HUES48 (cell line): ENCODE results near the gene CT47C1.
A peak's percentile ranks its signal among the peaks of the same experiment; 100 is the strongest.
"Not testable (repeated sequence)": the region's sequence is repeated elsewhere in the genome, so short reads cannot be mapped to it uniquely, and the experiment has no call there.

Source experiments
- H3K27ac ChIP-seq: one replicate; pipeline ENCODE4 v1.7.0; 2013; ENCODE audit warnings: low read depth, low read length, inconsistent platforms
- H3K27me3 ChIP-seq: 2 replicates; pipeline ENCODE4 v1.6.1; 2013; ENCODE audit warnings: mild to moderate bottlenecking, low read length; ENCODE audit not compliant: control insufficient read depth, insufficient read depth
- H3K36me3 ChIP-seq: 2 replicates; pipeline ENCODE4 v1.6.1; 2013; ENCODE audit warnings: low read length; ENCODE audit not compliant: control insufficient read depth, insufficient read depth
- H3K4me1 ChIP-seq: 2 replicates; pipeline ENCODE4 v1.6.1; 2013; ENCODE audit warnings: mild to moderate bottlenecking, low read length; ENCODE audit not compliant: control insufficient read depth, insufficient read depth
- H3K4me3 ChIP-seq: 2 replicates; pipeline ENCODE4 v1.5.1; 2013; ENCODE audit warnings: mild to moderate bottlenecking, low read depth, low read length
- H3K9ac ChIP-seq: 2 replicates; pipeline ENCODE4 v1.6.1; 2013; ENCODE audit warnings: mild to moderate bottlenecking, low read depth, low read length, moderate library complexity
- H3K9me3 ChIP-seq: 2 replicates; pipeline ENCODE4 v1.6.1; 2013; ENCODE audit warnings: low read length; ENCODE audit not compliant: control insufficient read depth, insufficient read depth

The CT47C1 gene

DNA sequence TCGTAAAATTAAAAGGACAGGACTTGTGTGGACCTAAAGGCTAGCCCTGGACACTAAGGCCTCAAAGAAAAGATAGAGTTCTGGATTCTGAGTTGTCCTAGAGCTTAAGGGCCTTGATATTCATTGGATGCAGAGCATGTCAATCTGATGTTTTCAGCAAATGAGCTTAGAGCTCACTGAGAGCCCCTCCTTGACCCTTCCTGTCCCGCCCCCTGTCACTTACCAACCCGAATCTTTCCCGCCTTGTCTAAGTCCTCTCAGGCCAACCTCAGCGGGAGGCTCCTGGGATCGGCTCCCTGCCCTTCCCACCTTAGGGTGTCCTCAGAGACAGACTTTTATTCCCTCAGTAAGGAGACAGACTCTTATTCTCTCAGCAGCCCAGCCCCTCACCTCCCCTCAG, at the start of gene CT47C1:
TSS of gene CT47C1 (plus strand) at position 250 of the 400 bp plus-strand sequence. CDS start 233 bp downstream, outside the sequence.
- Histone ChIP-seq H3K27ac (no peak within 1 kb of the TSS), H3K9me3 (no peaks in the 10 kb centered on the region; the same call in 1 of the 2 replicates), H3K4me3 (no peak within 1 kb of the TSS), H3K9ac (no peak within 1 kb of the TSS), H3K36me3 (no peaks in the 10 kb centered on the region), H3K4me1 (no peaks in the 10 kb centered on the region), H3K27me3 (peaks cover 13% of the 10 kb centered on the region)

DNA sequence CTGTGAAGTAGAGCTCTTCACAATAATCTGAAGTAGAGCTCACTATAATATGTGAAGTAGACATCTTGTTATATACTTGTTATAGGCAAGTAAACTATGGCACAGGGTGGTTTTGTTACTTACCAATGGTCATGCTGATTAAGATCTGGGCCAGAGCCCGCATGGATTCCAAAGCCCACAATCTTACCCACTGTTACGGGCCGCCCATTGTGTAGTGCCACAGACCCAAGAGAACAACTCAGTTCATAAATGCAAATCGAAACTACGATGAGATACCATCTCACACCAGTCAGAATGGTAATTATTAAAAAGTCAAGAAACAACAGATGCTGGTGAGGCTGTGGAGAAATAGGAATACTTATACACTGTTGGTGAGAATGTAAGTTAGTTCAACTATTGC, 46.9 kb upstream of the CT47C1 start:
- H3K36me3 ChIP-seq, result no peaks in the 10 kb centered on the region
- no peaks in the 10 kb centered on the region; the same call in 1 of the 2 replicates for H3K9me3 ChIP-seq
- no peak overlapping the region for H3K4me3 ChIP-seq

DNA sequence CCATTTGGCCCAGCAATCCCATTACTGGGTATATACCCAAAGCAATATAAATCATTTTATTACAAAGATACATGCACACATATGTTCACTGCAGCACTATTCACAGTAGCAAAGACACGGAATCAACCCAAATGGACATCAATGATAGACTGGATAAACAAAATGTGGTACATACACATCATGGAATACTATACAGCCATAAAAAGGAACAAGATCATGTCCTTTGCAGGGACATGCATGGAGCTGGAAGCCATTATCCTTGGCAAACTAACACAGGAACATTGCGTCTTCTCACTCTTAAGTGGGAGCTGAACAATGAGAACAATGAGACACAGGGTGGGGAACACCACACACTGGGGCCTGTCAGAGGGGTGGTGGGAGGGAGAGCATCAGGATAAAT, 46.4 kb upstream of the CT47C1 start:
- H3K4me3 ChIP-seq, H3K4me1 ChIP-seq, H3K9ac ChIP-seq, H3K9me3 ChIP-seq, H3K36me3 ChIP-seq, H3K27me3 ChIP-seq, H3K27ac ChIP-seq: not testable (repeated sequence)

More for the DNA sequence above, 46.9 kb upstream of the CT47C1 start:
- Histone ChIP-seq H3K27ac (no peak overlapping the region), H3K27me3 (no peaks in the 10 kb centered on the region), H3K9ac (no peak overlapping the region), H3K4me1 (no peaks in the 10 kb centered on the region)

DNA sequence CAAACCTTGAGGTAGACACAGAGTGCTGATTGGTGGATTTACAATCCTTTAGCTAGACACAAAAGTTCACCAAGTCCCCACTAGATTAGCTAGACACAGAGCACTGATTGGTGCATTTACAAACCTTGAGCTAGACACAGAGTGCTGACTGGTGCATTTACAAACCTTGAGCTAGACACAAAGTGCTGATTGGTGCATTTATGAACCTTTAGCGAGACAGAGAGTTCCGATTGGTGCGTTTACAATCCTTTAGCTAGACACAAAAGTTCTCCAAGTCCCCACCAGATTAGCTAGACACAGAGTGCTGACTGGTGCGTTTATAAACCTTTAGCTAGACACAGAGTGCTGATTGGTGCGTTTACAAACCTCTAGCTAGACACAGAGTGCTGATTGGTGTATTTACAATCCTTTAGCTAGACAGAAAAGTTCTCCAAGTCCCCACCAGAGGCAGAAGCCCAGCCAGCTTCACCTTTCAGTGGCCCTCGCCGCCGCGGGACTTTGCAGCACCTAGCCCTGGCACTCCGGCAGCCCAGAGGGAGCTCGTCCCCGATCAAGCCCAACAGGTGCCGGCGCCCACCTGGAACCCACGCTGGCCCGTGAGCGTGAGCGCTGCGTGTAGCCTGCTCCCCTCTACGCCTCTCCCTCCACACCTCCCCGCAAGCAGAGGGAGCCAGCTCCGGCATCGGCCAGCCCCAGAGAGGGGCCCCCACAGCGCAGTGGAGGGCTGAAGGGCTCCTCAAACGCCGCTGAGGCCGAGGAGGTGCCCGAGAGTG, 44.6 kb upstream of the CT47C1 start:
- not testable (repeated sequence) for H3K9ac ChIP-seq, H3K4me3 ChIP-seq, H3K27me3 ChIP-seq, H3K4me1 ChIP-seq, H3K27ac ChIP-seq, H3K9me3 ChIP-seq, H3K36me3 ChIP-seq

DNA sequence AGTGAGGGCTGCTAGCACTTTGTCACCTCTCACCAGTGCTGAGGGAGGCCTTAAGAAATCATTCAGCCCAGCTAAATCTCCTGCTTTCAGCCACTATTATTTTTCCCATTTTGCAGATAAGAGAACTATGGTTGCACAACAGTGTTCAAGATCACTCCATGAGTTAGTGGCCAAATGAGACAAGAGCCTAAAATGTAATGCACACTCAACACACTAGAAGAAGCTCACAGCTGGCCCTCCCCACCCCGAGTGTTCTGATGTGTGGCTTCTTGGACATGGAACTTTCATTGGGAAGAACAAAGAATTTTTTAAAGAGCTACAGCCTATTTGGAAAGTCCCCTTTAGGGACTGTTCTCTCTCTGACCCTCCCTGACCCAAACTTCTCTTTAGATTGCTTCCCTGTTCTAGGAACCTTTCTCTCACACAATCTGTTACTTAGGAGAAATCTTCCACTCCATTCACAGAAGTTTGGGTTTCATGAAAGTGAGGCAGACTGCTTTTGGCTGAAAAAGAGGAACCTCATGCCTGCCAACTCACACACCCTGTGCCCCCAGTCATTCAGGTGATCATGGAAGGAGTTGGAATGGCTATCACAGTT, 44.0 kb upstream of the CT47C1 start:
- no peaks in the 10 kb centered on the region for H3K4me1 ChIP-seq
- no peak overlapping the region for H3K9ac ChIP-seq
- no peak overlapping the region for H3K4me3 ChIP-seq
- H3K27me3 ChIP-seq, result no peaks in the 10 kb centered on the region
- H3K36me3 ChIP-seq, result no peaks in the 10 kb centered on the region
- no peak overlapping the region for H3K27ac ChIP-seq
- peaks cover 7% of the 10 kb centered on the region for H3K9me3 ChIP-seq

DNA sequence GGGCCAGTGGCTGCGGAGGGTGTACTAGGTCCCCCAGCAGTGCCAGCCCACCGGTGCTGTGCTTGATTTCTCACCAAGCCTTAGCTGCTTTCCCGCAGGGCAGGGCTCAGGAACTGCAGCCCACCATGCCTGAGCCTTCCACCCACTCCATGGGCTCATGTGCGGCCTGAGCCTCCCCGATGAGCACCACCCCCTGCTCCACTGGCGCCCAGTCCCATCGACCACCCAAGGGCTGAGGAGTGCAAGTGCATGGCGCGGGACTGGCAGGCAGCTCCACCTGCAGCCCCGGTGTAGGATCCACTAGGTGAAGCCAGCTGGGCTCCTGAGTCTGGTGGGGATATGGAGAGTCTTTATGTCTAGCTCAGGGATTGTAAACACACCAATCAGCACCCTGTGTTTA, 43.1 kb upstream of the CT47C1 start:
- not testable (repeated sequence) for H3K9ac ChIP-seq, H3K27ac ChIP-seq, H3K4me1 ChIP-seq, H3K4me3 ChIP-seq, H3K27me3 ChIP-seq, H3K36me3 ChIP-seq
- H3K9me3 ChIP-seq, result peaks cover 14% of the 10 kb centered on the region

DNA sequence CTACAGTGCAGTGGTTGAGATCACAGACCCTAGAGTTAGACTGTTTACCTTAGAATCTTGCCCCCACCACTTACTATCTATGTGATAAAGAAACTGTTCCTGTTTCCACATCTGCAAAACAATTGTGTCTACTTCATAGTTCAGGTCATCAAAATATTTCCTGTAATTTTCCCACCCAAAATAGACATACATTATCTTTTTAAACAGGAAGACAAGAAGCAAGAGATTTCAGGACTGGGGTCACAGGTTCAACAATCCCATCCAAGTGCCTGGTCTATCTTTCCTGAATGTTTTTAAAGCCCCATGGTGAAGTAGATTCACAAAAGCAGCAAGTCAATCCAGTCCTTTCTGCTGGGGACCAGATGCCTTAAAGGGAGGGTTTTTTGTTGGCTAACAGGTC, 41.8 kb upstream of the CT47C1 start:
- H3K4me1 ChIP-seq, result no peaks in the 10 kb centered on the region
- H3K4me3 ChIP-seq, result no peak overlapping the region
- H3K27ac ChIP-seq, result no peak overlapping the region
- no peak overlapping the region for H3K9ac ChIP-seq
- H3K9me3 ChIP-seq, result peaks cover 17% of the 10 kb centered on the region
- H3K36me3 ChIP-seq, result no peaks in the 10 kb centered on the region
- no peaks in the 10 kb centered on the region for H3K27me3 ChIP-seq

DNA sequence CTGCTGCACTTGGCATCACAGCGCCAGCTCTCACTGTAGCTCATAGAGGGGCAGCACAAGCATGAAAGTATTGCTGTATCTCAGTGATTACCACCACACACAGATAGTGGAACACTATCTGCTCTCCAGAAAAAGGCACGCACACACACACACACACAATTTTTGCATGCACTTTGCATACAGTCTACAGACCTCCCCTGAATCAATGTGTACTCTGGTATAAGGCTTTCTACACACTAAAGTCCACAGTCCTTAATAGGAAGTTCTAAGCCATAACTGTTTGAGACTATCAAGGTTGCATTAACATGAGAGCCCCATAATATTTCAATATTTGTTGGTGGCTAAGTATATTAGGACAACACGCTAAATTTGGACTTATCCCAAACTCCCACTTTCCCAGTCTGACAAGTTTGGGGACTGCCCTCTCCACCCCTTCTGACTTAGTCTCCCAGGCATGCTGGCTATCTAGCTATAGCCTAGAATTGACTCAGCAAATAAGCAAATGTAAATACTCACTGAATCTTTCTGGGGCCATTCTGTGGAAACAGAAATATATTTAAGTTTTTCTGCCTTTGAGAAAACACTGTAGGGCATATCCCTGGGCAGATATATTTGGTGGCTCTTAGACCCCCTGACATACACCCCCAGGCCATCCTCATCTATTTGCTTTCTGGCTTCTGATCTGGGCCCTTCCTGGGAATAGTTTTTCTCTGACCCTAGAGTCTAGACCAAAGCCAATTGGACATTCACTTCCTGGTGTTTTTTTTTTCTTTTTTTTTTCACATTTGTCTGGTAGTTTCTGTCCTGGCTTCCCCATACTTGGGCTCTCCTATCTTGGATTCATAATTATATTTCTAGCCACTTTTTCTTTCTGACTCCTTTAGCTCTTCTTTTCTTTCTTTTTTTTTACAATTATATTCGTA, 36.4 kb upstream of the CT47C1 start:
- Histone ChIP-seq H3K36me3 (no peaks in the 10 kb centered on the region), H3K9me3 (peaks cover 17% of the 10 kb centered on the region), H3K27ac (no peak overlapping the region), H3K4me1 (no peaks in the 10 kb centered on the region), H3K9ac (no peak overlapping the region), H3K27me3 (no peaks in the 10 kb centered on the region), H3K4me3 (no peak overlapping the region)

DNA sequence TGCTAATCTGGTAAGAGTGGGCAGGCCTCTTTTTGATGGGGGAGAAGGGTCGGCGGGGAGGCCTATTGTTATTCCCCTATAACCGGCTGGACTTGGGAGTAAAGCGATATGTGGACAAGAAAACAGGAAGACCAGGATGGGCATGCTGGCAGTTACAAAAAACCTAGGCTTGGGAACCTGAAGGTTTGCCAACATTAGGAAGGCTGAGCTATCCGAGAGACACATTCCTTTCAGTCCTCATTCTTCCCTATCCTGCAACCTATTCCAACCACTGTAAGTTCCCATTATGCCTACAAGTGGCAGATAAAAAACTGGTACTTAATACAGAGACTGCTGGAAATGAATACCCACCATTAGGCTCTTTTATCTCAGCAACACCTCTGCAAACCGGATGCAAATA, 32.4 kb upstream of the CT47C1 start:
- Histone ChIP-seq H3K4me3 (no peak overlapping the region), H3K36me3 (no peaks in the 10 kb centered on the region), H3K9ac (no peak overlapping the region), H3K27ac (no peak overlapping the region), H3K27me3 (no peaks in the 10 kb centered on the region), H3K4me1 (no peaks in the 10 kb centered on the region), H3K9me3 (no peaks in the 10 kb centered on the region; the same call in 1 of the 2 replicates)

DNA sequence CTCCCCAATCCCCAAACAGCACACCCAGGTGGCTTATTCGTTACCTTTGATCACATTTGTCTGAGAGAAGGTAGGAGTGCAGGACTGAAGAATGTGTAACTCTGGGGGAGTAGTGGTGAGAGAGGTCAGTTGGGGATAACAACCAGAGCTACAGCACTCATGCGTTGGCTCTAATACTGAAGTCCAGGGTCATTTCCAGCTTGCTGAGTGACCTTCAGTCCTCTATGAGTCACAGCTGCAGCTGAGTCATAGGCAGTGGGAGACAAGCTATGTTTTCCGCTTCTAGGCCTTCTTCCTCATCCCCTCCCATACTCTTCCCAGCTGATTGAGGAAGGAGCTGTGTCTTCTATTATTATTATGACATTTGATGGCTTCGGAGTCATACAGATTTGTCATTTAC, 31.6 kb upstream of the CT47C1 start:
- no peak overlapping the region for H3K9ac ChIP-seq
- H3K36me3 ChIP-seq, result no peaks in the 10 kb centered on the region
- H3K27ac ChIP-seq, result peak overlapping the region; percentile 14
- no peaks in the 10 kb centered on the region for H3K27me3 ChIP-seq
- no peaks in the 10 kb centered on the region for H3K9me3 ChIP-seq
- no peaks in the 10 kb centered on the region for H3K4me1 ChIP-seq
- no peak overlapping the region for H3K4me3 ChIP-seq

DNA sequence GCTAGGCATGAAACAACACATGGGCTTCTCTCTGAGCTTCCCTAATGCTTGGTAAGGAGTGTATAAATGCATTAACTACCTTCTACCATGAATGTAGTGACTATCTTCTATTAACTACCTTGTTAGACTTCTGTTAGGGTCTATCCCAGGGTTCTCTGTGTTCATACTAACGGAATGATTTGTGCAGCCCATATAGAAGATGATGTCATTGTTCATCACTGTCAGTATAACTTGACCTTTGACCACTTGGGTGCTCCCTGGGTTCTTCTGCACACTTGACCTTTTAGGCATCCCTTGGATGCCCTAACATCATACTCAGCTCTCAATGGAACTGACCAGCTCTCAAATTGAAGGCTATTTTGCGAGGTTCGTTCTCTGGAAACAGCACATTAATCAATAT, 30.8 kb upstream of the CT47C1 start:
- Histone ChIP-seq H3K4me3 (no peak overlapping the region), H3K27ac (no peak overlapping the region), H3K9ac (no peak overlapping the region), H3K27me3 (no peaks in the 10 kb centered on the region), H3K36me3 (no peaks in the 10 kb centered on the region), H3K4me1 (no peaks in the 10 kb centered on the region), H3K9me3 (no peaks in the 10 kb centered on the region)
